Tibial artery (tissue), 4 donors: ENCODE measurements around the gene GALNT14.

ENCODE experiments used
- DNase-seq, 2 donors: peaks; one replicate each; pipeline ENCODE4 v3.0.0-alpha.2; 2019
- H3K27ac ChIP-seq, 2 donors: fragments of 200-600 bp; sonication (generic) in 1 of 2; 1 replicate in 1 of 2; 2 replicates in 1 of 2; pipeline ENCODE4 v1.5.1; 2018 to 2019; ENCODE audit warnings: mild to moderate bottlenecking in 1 of 2
- H3K27me3 ChIP-seq, 2 donors: fragments of 200-600 bp; sonication (generic) in 1 of 2; one replicate each; pipeline versions ENCODE4 v1.5.1 to v1.6.0; 2016 to 2019
- H3K36me3 ChIP-seq, 3 donors: fragments of 200-600 bp; sonication (generic) in 2 of 3; one replicate each; pipeline ENCODE4 v1.5.1; 2016 to 2019; ENCODE audit warnings: mild to moderate bottlenecking in 2 of 3
- H3K4me1 ChIP-seq, 4 donors: fragments of 200-600 bp; sonication (generic) in 2 of 4; 1 replicate in 3 of 4; 2 replicates in 1 of 4; pipeline ENCODE4 v1.5.1; 2016 to 2019
- H3K4me3 ChIP-seq, 2 donors: fragments of 200-600 bp; sonication (generic) in 1 of 2; 1 replicate in 1 of 2; 2 replicates in 1 of 2; pipeline ENCODE4 v1.5.1; 2018 to 2019; ENCODE audit warnings: mild to moderate bottlenecking in 2 of 2
- H3K9me3 ChIP-seq, 3 donors: fragments of 200-600 bp; sonication (generic) in 1 of 3; one replicate each; pipeline ENCODE4 v1.5.1; 2016 to 2019
- CTCF ChIP-seq, 2 experiments: fragments of 200-600 bp in 1 of 2; fragments of 450-650 bp in 1 of 2; IDR thresholded peaks; one replicate each; pipeline ENCODE4 v1.5.1; 2017 to 2019; ENCODE audit warnings: antibody characterized with exemption in 2 of 2, mild to moderate bottlenecking in 1 of 2, moderate library complexity in 1 of 2
- intact Hi-C: fragments of 100-400 bp; cut with DNase I; formaldehyde crosslinking; loops from one replicate; pipeline ENCODE4 v1.15.0; 2023; ENCODE audit warnings: low total_unique reads

GALNT14 gene

DNA sequence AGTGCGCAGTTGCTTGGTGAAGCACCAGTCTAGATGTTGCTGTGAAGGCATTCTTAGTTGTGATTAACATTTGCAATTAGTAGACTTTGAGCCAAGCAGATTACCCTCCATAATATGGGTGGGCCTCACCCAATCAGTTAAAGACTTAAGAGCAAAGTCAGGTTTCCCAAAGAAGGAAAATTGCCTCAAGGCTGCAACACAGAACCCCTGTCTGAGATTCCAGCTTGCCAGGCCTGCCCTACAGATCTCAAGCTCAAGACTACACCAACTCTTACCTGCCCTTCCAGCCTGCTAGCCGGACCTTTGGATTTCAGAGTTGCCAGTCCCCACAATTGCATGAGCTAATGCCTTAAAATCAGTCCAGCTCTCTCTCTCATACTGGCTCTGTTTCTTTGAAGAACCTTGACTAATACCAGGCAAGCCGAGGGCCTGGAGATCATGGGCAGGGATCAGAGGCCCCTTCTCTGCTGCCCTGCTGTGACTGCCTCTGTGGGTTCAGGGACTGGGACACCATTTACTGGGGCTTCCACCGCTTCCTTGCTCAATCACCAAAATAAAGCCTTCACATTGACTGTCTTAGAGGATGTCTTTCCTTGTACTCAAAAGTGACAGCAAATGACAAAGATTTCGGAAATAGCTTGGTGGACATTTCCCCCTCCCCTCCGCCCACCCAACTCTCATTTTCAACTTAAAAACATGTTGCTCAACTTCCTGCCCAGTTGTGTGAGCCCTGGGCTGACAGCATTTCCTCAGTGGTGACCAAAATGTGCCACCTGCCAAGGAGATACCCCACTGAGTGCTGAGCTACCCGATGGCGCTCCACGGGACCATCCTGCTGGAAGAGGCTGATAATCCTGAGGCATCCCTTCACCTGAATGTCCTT lies 86.7 kb downstream of the GALNT14 start:
- H3K4me1 ChIP-seq = no peaks in the 10 kb centered on the region
- H3K27ac ChIP-seq = no peak overlapping the region
- no peaks in the 10 kb centered on the region for H3K9me3 ChIP-seq
- H3K27me3 ChIP-seq = no peaks in the 10 kb centered on the region
- no peaks in the 10 kb centered on the region for H3K36me3 ChIP-seq
- no peak for TF ChIP-seq CTCF (IDR thresholded peaks at IDR 0.05)
- intact Hi-C loops = no loop called here
- no peak for DNase-seq
- no peak overlapping the region for H3K4me3 ChIP-seq

DNA sequence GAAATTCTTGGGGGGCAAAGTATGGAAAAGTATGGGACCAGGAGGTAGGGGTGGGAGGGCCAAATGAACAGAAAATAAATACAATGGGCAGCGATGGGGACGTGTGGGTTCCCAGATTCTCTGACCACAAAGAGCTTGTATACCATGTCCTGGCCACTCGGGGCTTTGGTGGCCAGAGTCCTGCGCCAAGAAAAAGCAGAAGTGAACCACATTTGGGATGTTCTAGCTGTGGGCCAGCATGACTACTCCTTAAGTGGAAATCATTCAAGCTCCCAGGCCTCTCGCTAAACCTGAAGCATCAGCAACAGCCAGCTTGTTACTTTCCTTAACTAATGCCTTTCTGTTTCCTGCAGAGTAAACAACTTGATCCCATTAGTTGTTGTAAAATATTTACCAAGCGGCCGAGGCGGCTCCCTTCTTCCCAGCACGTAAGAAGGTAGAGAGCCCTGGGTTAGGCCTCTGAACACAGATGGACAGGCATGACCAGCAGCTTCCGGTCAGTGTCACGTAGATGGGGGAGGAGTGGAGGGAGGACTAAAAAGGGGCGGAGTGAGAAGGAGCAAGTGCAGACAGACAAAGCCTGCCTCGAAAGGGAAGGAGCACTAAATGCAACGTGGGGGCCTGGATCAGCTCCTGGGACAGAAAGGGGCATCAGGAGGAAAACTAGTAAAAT lies 88.2 kb downstream of the GALNT14 start:
- Histone ChIP-seq H3K27ac (no peak overlapping the region), H3K4me1 (no peaks in the 10 kb centered on the region), H3K27me3 (no peaks in the 10 kb centered on the region), H3K4me3 (no peak overlapping the region), H3K9me3 (no peaks in the 10 kb centered on the region), H3K36me3 (no peaks in the 10 kb centered on the region)
- intact Hi-C loops = no loop called here
- TF ChIP-seq CTCF (IDR thresholded peaks at IDR 0.05) = no peak
- no peak for DNase-seq

DNA sequence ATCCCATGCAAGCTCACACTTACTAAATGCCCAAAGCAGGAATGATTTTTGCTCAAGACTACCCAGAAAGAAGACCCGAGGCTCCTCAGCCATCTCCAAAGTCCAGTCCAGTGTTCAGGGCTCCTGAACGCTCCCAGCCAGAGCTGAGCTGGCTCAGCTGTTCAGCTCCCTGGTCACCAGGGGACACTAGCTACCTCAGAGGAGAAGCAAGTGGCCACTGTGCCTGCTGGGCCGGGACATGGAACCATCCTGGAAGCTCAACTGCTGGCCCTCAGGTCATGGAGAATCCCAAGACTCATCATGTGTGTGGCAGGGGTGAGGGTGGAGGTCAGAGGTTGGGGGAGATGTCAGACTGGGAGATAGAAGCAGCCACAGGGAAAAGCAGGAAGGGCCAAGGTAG lies 89.0 kb downstream of the GALNT14 start:
- intact Hi-C loops = no loop called here
- no peak overlapping the region for H3K4me3 ChIP-seq
- H3K27me3 ChIP-seq = no peaks in the 10 kb centered on the region
- H3K36me3 ChIP-seq = no peaks in the 10 kb centered on the region
- DNase-seq = no peak
- H3K4me1 ChIP-seq = no peaks in the 10 kb centered on the region
- H3K27ac ChIP-seq = no peak overlapping the region
- H3K9me3 ChIP-seq = no peaks in the 10 kb centered on the region
- no peak for TF ChIP-seq CTCF (IDR thresholded peaks at IDR 0.05)

- Histone ChIP-seq H3K4me3 (no peak overlapping the region), H3K9me3 (no peaks in the 10 kb centered on the region), H3K4me1 (no peaks in the 10 kb centered on the region), H3K27me3 (no peaks in the 10 kb centered on the region), H3K36me3 (no peaks in the 10 kb centered on the region), H3K27ac (no peak overlapping the region)
- no peak for DNase-seq
- intact Hi-C loops = no loop called here
- TF ChIP-seq CTCF (IDR thresholded peaks at IDR 0.05) = no peak
Observed at GRCh38 chr2:31047599-31047998, 90.6 kb downstream of the GALNT14 start.

- intact Hi-C loops = no loop called here
- no peak for DNase-seq
- TF ChIP-seq CTCF (IDR thresholded peaks at IDR 0.05) = no peak
Observed at GRCh38 chr2:31038385-31038784, 99.9 kb downstream of the GALNT14 start.

More at GRCh38 chr2:31038385-31038784, 99.9 kb downstream of the GALNT14 start:
- no peak overlapping the region for H3K27ac ChIP-seq
- no peaks in the 10 kb centered on the region for H3K4me1 ChIP-seq
- H3K27me3 ChIP-seq = no peaks in the 10 kb centered on the region
- H3K4me3 ChIP-seq = no peak overlapping the region
- no peaks in the 10 kb centered on the region for H3K36me3 ChIP-seq
- H3K9me3 ChIP-seq = peaks cover 0 to 15% (median 14%) of the 10 kb centered on the region in 3 donors
